Ishikawa (cell line): ENCODE measurements around the gene OPA3.

ENCODE experiments used
- CEBPB ChIP-seq: IDR thresholded peaks from 2 replicates; pipeline ENCODE4 v1.6.1; 2012
- CREB1 ChIP-seq: IDR thresholded peaks from 2 replicates; pipeline ENCODE4 v1.6.1; 2012; ENCODE audit warnings: low read depth
- EGR1 ChIP-seq: IDR thresholded peaks from 2 replicates; pipeline ENCODE4 v1.6.1; 2012
- EP300 ChIP-seq: IDR thresholded peaks from 2 replicates; pipeline ENCODE4 v1.6.1; 2012; ENCODE audit warnings: borderline replicate concordance
- FOXM1 ChIP-seq: IDR thresholded peaks from 2 replicates; pipeline ENCODE4 v1.6.1; 2012; ENCODE audit warnings: low read depth, borderline replicate concordance
- MAX ChIP-seq: IDR thresholded peaks from 2 replicates; pipeline ENCODE4 v1.6.1; 2012
- NFIC ChIP-seq: IDR thresholded peaks from 2 replicates; pipeline ENCODE4 v1.6.1; 2012
- RAD21 ChIP-seq: IDR thresholded peaks from 2 replicates; pipeline ENCODE4 v1.6.1; 2012; ENCODE audit warnings: low read depth
- REST ChIP-seq: IDR thresholded peaks from 2 replicates; pipeline ENCODE4 v1.6.1; 2012; ENCODE audit warnings: low read depth, mild to moderate bottlenecking
- TAF1 ChIP-seq: IDR thresholded peaks from 2 replicates; pipeline ENCODE4 v1.6.1; 2012; ENCODE audit warnings: low read depth, mild to moderate bottlenecking
- TCF12 ChIP-seq: IDR thresholded peaks from 2 replicates; pipeline ENCODE4 v1.6.1; 2012; ENCODE audit warnings: low read depth
- TEAD4 ChIP-seq: IDR thresholded peaks from 2 replicates; pipeline ENCODE4 v1.6.1; 2012
- YY1 ChIP-seq: IDR thresholded peaks from 2 replicates; pipeline ENCODE4 v1.6.1; 2012; ENCODE audit warnings: low read depth
- ZBTB7A ChIP-seq: IDR thresholded peaks from 2 replicates; pipeline ENCODE4 v1.6.1; 2012; ENCODE audit warnings: low read depth
- TF ChIP-seq, protein P1 (sequence below): IDR thresholded peaks from 2 replicates; pipeline ENCODE4 v1.6.1; 2012

OPA3 gene

GRCh38 chr19:45494261-45494916 is 90.2 kb downstream of the OPA3 start:
- TF ChIP-seq CREB1, result no peak
- TF ChIP-seq CEBPB, result no peak
- TF ChIP-seq YY1, result no peak
- TF ChIP-seq REST, result no peak
- TF ChIP-seq FOXM1, result no peak
- no peak for TF ChIP-seq RAD21

DNA sequence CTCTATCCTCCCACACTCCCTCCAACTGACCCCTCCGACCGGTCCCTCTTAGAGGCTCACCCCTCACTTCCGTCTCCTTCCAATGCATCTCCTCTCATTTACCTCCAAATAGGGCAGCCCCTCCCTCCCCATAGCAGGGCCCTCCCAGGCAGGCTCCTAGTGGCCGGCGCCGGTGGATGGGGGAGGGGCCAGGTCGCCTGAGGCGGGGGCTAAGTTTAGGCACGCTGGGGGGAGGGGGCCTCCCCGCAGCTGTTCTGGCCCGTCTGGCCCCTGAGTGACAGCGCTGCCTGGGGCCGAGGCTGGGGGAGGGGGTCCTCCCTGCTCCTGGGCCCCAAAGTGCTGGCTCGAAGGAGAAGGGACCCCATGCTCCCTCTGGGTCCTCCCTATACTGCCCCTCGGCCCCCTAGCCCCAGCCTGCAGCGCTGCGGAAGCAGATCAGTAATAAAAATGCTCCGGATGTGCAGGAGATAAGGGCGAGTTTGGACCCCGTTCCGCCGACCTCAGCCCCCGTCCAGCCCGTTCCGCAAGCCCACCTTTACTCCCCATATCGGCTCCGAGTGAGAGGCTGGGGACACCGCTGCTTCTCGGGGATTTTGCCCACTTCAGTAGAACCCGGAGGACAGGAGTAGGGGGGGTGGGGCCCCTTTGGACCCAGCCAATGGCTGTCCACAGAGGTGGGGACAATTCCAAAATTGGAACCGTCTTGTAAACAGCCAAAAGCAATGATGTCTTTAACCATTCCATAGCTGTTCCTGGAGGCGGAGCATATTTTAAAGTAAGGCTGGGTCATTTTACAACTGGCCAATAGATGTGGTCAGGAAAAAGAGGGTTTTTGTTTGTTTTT is 91.8 kb downstream of the OPA3 start:
- no peak; the same call in 1 of the 2 replicates for TF ChIP-seq TAF1
- no peak for TF ChIP-seq EP300
- peak; percentile 98 for TF ChIP-seq ZBTB7A

DNA sequence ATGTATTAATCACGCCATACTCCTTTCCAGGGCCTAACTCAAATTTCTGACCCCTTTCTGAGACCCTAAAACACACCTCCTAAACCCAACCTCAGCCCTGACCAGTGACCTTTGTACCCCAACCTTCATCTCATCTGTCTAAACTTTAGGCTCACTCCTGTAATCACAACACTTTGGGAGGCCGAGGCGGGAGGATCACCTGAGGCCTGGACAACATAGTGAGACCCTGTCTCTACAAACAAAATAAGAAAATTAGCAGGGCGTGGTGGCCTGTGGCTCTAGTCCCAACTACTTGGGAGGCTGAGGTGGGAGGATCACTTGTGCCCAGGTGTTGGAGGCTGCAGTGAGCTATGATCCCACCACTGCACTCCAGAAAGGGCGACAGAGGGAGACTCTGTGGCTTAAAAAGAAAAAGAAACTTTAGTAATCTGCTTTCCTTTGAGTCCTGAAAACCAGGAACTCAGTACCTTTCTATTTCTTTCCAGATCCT is 92.4 kb downstream of the OPA3 start:
- TF ChIP-seq RAD21, result no peak
- no peak for TF ChIP-seq REST
- TF ChIP-seq EGR1, result no peak
- TF ChIP-seq CEBPB, result no peak
- TF ChIP-seq TAF1, result no peak
- TF ChIP-seq, protein P1, sequence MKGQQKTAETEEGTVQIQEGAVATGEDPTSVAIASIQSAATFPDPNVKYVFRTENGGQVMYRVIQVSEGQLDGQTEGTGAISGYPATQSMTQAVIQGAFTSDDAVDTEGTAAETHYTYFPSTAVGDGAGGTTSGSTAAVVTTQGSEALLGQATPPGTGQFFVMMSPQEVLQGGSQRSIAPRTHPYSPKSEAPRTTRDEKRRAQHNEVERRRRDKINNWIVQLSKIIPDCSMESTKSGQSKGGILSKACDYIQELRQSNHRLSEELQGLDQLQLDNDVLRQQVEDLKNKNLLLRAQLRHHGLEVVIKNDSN, result no peak
- TF ChIP-seq TCF12, result no peak
- no peak for TF ChIP-seq YY1

- TF ChIP-seq EGR1 (no peak), ZBTB7A (no peak), MAX (no peak), FOXM1 (no peak), TAF1 (no peak), RAD21 (no peak), REST (no peak), YY1 (no peak), TCF12 (no peak), EP300 (no peak), TEAD4 (no peak), CREB1 (no peak), NFIC (no peak), CEBPB (no peak)
- TF ChIP-seq, protein P1, result no peak
These were observed 95.3 kb downstream of the OPA3 start for GRCh38 chr19:45489216-45489855.

DNA sequence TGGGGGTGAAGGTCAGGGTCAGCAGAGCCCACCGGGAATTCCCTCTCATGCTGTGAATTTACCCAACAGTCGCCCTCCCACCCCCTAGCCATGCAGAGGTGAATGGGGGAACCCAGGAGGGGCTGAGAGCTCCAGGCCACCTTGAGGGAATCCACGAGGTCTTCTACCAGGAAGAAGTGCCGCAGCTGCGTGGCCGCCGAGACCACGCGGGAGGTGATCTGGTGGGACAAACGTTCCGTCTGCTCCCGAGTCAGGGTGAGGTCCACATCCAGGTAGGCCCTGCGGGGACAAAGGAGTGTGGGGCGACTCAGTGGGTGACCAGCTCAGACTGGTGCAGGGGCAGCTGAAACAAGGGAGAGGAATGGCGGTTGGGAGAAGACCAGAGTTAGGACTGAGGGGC is 95.9 kb downstream of the OPA3 start:
- TF ChIP-seq EP300 (no peak), RAD21 (no peak), TAF1 (no peak), YY1 (no peak), MAX (no peak), FOXM1 (no peak), CREB1 (no peak), TCF12 (no peak), EGR1 (no peak), TEAD4 (no peak)
- TF ChIP-seq, protein P1, result no peak
